Activated B cell treated with CpG ODN at 0.5 μM for 24 hours (primary cell): ENCODE measurements around the gene MAGEA11. TPM values are rescaled to one million over a fixed set of nuclear protein-coding genes. Genes with fewer than 3 reads are reported as not detected.
"Not testable (repeated sequence)": the region's sequence is repeated elsewhere in the genome, so short reads cannot be mapped to it uniquely, and the experiment has no call there.

ENCODE experiments used
- ATAC-seq: fragments of 200-7000 bp; cut with Tn5 transposase; one replicate; pipeline ENCODE4 v1.10.0; 2021; ENCODE audit warnings: low read depth, mild to moderate bottlenecking, moderate library complexity
- CTCF ChIA-PET: fragments of 350-600 bp; sonication (Branson Sonifier 250); formaldehyde crosslinking; loops from one replicate; lab custom pipeline; 2021; ENCODE audit warnings: antibody characterized with exemption; lab: Charles Lee
- POLR2A ChIA-PET: fragments of 350-600 bp; sonication (Branson Sonifier 250); formaldehyde crosslinking; loops from one replicate; lab custom pipeline; 2021; ENCODE audit warnings: antibody characterized with exemption; lab: Charles Lee
- DNase-seq: peaks from one replicate; pipeline ENCODE4 v3.0.0; 2022
- H3K27ac Mint-ChIP-seq: one replicate; pipeline ENCODE4 v1.8.0; 2020; ENCODE audit warnings: mixed read lengths
- H3K27me3 Mint-ChIP-seq: one replicate; pipeline ENCODE4 v1.8.0; 2021; ENCODE audit warnings: mixed read lengths
- H3K36me3 Mint-ChIP-seq: one replicate; pipeline ENCODE4 v1.8.0; 2021; ENCODE audit warnings: low read depth, mixed read lengths
- H3K4me1 Mint-ChIP-seq: one replicate; pipeline ENCODE4 v1.8.0; 2021; ENCODE audit warnings: mixed read lengths
- H3K4me3 Mint-ChIP-seq: one replicate; pipeline ENCODE4 v1.8.0; 2020; ENCODE audit warnings: mild to moderate bottlenecking, mixed read lengths
- H3K9me3 Mint-ChIP-seq: one replicate; pipeline ENCODE4 v1.8.0; 2020; ENCODE audit warnings: mixed read lengths
- intact Hi-C: fragments of 100-400 bp; cut with micrococcal nuclease; formaldehyde crosslinking; loops from one replicate; pipeline ENCODE4 v1.15.1; 2024
- total RNA-seq: library from RNA; stranded (reverse); gene quantifications from 2 replicates; pipeline ENCODE4 v1.2.3, GENCODE V29; 2022
- TF ChIP-seq, protein P1 (sequence below): fragments of 200-600 bp; IDR thresholded peaks from one replicate; pipeline ENCODE4 v1.8.0; 2022; ENCODE audit warnings: antibody characterized with exemption, mild to moderate bottlenecking

MAGEA11 gene
- not detected in 2 replicates for total RNA-seq

GRCh38 chrX:149711545-149712236, at the start of gene MAGEA11:
MAGEA11 (plus strand) TSS chrX:149712060; CDS start chrX:149713160, 1,100 bp downstream.
- no peak within 1 kb of the TSS for H3K4me3 Mint-ChIP-seq
- no peak within 1 kb of the TSS for H3K27ac Mint-ChIP-seq
- ChIA-PET POLR2A (no interaction called here), CTCF (no interaction called here)
- H3K9me3 Mint-ChIP-seq: no peaks in the 10 kb centered on the region
- TF ChIP-seq, protein P1, sequence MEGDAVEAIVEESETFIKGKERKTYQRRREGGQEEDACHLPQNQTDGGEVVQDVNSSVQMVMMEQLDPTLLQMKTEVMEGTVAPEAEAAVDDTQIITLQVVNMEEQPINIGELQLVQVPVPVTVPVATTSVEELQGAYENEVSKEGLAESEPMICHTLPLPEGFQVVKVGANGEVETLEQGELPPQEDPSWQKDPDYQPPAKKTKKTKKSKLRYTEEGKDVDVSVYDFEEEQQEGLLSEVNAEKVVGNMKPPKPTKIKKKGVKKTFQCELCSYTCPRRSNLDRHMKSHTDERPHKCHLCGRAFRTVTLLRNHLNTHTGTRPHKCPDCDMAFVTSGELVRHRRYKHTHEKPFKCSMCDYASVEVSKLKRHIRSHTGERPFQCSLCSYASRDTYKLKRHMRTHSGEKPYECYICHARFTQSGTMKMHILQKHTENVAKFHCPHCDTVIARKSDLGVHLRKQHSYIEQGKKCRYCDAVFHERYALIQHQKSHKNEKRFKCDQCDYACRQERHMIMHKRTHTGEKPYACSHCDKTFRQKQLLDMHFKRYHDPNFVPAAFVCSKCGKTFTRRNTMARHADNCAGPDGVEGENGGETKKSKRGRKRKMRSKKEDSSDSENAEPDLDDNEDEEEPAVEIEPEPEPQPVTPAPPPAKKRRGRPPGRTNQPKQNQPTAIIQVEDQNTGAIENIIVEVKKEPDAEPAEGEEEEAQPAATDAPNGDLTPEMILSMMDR: no peak
- H3K27me3 Mint-ChIP-seq: no peaks in the 10 kb centered on the region
- no peak for DNase-seq
- no peaks in the 10 kb centered on the region for H3K36me3 Mint-ChIP-seq
- ATAC-seq: no peak
- intact Hi-C loops: no loop called here
- peaks cover 18% of the 10 kb centered on the region for H3K4me1 Mint-ChIP-seq

DNA sequence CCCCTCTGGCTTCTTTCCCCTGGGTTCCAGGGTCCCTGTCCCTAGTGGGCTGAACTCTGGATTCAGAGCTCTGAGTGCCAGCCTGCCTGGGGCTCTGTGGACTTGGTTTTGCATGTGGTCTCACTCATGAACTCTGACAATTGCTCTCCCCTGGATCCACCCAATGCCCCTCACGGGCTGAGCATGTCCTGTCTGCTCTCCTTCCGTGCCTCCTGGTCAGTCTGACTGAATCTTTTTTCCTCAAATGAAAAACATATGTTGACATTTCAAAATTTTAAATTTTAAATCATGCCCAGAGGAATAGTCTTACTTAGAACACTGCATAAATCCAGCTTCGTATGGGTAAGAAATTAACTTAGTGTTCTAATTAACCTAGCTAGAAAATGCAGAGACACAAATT, 36.8 kb upstream of the MAGEA11 start:
- ATAC-seq, H3K9me3 Mint-ChIP-seq, H3K27ac Mint-ChIP-seq, H3K27me3 Mint-ChIP-seq, intact Hi-C loops, H3K36me3 Mint-ChIP-seq, H3K4me1 Mint-ChIP-seq, H3K4me3 Mint-ChIP-seq, DNase-seq, POLR2A ChIA-PET, CTCF ChIA-PET: not testable (repeated sequence)

GRCh38 chrX:149675554-149675953, 36.3 kb upstream of the MAGEA11 start:
- H3K4me1 Mint-ChIP-seq, H3K36me3 Mint-ChIP-seq, CTCF ChIA-PET, H3K27me3 Mint-ChIP-seq, H3K4me3 Mint-ChIP-seq, intact Hi-C loops, H3K27ac Mint-ChIP-seq, H3K9me3 Mint-ChIP-seq, ATAC-seq, DNase-seq, POLR2A ChIA-PET: not testable (repeated sequence)

- H3K36me3 Mint-ChIP-seq, DNase-seq, H3K27ac Mint-ChIP-seq, H3K4me1 Mint-ChIP-seq, CTCF ChIA-PET, H3K27me3 Mint-ChIP-seq, ATAC-seq, H3K9me3 Mint-ChIP-seq, POLR2A ChIA-PET, H3K4me3 Mint-ChIP-seq, intact Hi-C loops: not testable (repeated sequence)
Measured at GRCh38 chrX:149679164-149679678, 32.6 kb upstream of the MAGEA11 start.

DNA sequence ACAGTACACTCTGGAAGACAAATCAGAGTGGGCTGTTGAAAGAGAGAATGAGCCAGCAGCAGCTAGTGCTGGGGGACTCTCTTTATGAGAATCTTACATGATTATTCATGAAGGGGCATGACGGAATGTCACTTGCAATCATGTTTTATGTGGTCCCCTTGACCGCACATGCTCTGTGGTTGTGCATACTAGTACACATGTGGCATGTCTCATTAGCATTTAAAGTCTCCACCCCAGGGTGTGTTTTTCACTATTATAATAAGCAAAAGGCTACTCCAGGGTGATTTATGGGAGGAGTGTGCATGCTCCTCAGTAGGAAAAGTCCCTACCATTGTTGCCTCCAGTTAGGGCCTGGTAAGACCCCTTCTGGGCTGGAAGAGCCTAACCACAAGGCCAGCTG, 30.7 kb upstream of the MAGEA11 start:
- no peaks in the 10 kb centered on the region for H3K4me1 Mint-ChIP-seq
- no peaks in the 10 kb centered on the region for H3K9me3 Mint-ChIP-seq
- intact Hi-C loops: no loop called here
- no peak overlapping the region for H3K4me3 Mint-ChIP-seq
- no peaks in the 10 kb centered on the region for H3K27me3 Mint-ChIP-seq
- DNase-seq (no peak), ATAC-seq (no peak)
- CTCF ChIA-PET: no interaction called here
- POLR2A ChIA-PET: no interaction called here
- no peak overlapping the region for H3K27ac Mint-ChIP-seq
- no peaks in the 10 kb centered on the region for H3K36me3 Mint-ChIP-seq
- TF ChIP-seq, protein P1: no peak

DNA sequence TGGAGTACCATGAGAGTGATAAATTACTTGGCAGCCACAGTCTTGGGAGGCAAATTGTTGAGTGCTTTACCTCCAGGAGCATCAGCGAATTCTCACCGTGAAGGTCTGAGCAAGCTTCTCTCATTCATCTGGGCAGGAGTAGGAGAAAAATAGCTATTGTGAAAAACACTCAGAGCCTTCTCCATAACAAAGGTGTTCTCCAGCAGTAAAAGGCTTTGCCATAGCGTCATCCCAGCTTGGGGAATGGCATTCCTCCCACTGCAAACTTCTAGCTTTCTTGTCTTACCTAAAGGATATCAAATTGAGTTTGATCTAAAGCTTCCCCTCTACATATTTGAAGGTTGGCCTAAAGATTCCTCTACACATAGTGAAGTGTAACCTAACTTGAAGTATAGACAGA, 29.8 kb upstream of the MAGEA11 start:
- H3K27me3 Mint-ChIP-seq: no peaks in the 10 kb centered on the region
- H3K27ac Mint-ChIP-seq: no peak overlapping the region
- no peaks in the 10 kb centered on the region for H3K4me1 Mint-ChIP-seq
- ChIA-PET CTCF (no interaction called here), POLR2A (no interaction called here)
- no peaks in the 10 kb centered on the region for H3K9me3 Mint-ChIP-seq
- ATAC-seq (no peak), DNase-seq (no peak)
- H3K36me3 Mint-ChIP-seq: no peaks in the 10 kb centered on the region
- intact Hi-C loops: no loop called here
- TF ChIP-seq, protein P1: no peak
- H3K4me3 Mint-ChIP-seq: no peak overlapping the region
